CD4-positive, alpha-beta T cell treated with Interleukin-17A for 4 hours (primary cell): Measurements from ENCODE around the gene LKAAEAR1.

Source experiments
- DNase-seq: peaks from one replicate; pipeline ENCODE4 v3.0.0-alpha.2; 2020; ENCODE audit warnings: mixed read lengths

LKAAEAR1 gene

DNA sequence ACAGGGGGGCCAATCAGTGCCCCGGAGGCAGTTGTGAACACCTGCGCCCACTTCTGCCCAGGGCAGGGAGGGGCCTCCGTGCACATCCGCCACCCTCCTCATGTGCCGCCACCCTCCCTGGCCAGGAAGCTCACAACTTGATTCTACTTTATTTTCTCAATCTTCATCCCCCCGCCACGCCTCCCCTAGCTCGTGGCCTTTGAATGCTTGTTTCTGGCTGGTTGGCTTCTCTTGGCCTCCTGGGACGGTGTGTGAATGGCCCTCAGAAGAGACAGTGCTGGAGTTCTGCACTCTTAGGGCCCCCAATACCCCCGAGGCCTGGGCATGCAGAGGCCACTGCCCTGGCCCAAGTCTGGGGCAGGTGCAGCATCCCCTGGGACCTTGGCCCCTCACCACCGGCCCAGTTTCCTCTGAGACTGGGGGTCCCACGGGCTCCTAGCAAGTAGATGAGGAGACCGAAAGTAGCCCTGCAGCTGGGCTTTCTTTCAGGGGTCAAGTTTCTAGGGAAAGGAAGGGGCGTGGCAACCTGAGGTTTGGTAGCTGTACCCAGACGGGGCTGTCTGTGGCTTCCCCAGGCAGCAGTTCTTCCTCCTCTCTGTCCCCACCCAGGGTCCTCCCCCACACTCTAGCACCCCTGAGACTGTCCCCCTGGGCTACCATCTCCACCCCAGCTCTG is 6.2 kb downstream of the LKAAEAR1 start:
- DNase-seq: peak; percentile 78

- DNase-seq: no peak
Observed at GRCh38 chr20:64077541-64077875, 6.7 kb downstream of the LKAAEAR1 start.

DNA sequence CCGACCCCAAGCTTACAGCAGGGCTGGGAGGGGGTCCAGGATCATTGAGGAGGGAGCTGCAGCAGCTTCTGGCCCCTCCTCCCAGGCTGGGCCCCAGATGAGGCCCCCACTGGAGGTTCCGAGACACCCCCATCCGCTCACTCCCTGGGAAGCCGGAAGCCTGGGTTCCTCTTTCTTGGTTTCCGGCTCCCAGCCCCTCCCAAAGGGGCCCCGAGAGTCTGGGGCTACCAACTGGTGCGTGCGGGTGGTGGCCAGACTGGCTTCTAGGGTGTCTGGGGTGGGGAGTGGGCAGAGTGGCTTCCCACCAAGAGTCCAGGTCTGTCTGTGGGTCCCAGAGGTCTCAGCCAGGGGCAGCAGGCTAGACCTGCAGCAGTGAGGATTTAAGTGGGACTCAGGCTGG is 7.1 kb downstream of the LKAAEAR1 start:
- DNase-seq: peak; percentile 65

- DNase-seq: no peak
Observed at GRCh38 chr20:64076061-64076997, 7.9 kb downstream of the LKAAEAR1 start.

GRCh38 chr20:64075556-64075955 is 8.6 kb downstream of the LKAAEAR1 start:
- no peak for DNase-seq

DNA sequence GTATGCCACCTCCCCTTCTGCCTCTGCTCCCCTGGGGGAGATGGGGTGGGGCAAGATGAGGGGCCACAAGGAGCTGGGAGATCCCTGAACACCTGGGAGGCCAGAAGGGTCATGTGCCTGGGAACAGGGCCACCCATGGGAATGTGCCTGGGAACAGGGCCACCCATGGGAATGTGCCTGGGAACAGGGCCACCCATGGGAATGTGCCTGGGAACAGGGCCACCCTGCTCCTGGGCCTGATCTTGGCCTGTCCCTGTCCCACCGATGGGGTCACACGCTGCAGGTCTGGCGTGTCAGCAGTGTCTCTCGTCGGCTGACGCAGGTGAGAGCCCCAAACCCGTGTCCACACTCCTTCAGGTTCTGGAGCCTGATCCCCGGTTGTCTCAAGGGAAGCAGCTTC is 9.2 kb downstream of the LKAAEAR1 start:
- DNase-seq: no peak

DNA sequence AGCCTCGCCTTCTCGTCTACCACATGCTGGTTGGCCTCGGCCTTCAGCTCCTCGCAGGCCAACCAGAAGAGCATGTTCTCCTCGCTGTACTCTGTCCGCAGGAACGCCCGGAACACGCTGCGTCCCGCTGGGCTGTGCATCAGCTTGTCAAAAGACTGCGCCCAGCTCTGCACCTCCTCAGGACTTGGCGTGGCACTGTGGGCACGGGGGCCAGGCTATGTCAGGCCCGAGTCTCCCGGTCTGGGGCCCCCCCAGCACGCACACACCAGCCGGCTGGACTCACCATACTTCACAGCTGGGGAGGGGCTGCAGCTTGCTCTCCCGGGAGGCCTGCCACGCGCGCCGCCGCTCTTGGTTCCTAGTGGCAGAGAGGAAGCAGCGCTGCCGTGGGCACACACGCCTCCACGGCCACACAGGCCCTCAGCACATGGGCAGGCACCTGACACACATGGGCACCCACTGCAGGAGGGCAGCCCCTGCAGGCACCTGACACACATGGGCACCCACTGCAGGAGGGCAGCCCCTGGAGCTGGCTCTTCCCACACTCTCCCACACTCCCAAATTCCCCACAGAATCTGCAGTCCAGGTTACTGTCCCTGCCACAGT is 9.9 kb downstream of the LKAAEAR1 start:
- no peak for DNase-seq

DNA sequence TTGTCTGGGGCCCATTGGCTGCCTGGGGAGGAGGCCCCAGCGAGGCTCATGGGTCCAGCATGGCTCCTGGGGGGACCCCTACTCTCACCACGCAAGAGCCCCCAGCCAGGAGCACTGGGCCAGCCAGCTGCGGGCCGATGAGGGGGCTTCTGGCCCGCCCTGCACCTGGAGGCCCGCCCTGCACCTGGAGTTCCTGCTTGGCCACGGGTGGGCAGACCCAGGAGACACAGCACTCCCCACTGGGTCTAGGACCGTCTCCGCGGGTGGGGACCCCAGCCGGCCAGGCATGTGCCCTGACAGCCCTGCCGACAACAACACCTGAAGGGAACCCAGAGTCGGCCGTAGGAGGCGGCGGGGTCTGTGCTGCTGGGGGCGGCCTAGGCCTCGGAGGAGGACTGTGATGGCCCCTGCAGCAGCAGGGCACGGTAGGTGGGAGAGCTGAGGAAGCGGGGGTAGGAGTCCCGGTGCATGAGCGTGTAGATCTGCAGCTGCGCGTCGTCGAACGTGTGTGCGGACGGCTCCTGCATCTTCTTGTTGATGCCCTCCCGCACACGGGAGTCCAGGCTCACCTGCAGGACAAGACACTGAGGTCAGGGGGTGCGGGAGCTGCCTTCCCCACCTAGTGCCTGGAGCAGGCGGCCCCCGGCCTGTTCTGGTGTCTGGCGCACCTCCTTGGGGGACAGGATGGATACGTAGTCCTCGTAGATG is 10.6 kb downstream of the LKAAEAR1 start:
- no peak for DNase-seq

DNA sequence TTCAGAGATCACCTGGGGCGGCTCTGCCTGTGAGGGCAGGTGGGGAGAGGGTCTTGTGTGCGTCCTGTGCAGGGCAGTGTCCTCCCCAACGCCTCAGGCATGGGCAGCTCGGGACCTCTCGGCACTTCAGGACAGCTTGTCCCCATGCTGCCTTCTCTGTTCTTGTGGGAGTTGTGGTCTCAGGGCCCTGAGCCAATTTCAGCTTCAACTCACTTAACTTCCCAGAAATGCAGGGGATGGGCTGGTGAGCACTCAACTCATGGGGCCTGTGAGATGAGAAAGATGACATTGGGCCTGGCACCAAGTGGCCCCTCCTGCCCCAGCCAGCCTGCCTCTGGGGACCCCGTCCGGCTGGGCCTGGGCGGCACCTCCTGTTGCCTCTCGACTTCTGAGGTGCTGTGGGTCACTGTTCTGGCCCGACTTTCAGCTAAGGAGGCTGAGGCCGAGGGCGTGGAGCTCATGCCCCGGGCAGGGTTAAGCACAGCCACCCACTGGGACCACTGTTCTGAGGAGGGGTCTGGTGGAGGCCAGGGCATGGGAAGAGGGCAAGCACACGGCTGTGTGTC is 11.6 kb downstream of the LKAAEAR1 start:
- DNase-seq: no peak

- no peak for DNase-seq
Observed at GRCh38 chr20:64071341-64072332, 12.6 kb downstream of the LKAAEAR1 start.

DNA sequence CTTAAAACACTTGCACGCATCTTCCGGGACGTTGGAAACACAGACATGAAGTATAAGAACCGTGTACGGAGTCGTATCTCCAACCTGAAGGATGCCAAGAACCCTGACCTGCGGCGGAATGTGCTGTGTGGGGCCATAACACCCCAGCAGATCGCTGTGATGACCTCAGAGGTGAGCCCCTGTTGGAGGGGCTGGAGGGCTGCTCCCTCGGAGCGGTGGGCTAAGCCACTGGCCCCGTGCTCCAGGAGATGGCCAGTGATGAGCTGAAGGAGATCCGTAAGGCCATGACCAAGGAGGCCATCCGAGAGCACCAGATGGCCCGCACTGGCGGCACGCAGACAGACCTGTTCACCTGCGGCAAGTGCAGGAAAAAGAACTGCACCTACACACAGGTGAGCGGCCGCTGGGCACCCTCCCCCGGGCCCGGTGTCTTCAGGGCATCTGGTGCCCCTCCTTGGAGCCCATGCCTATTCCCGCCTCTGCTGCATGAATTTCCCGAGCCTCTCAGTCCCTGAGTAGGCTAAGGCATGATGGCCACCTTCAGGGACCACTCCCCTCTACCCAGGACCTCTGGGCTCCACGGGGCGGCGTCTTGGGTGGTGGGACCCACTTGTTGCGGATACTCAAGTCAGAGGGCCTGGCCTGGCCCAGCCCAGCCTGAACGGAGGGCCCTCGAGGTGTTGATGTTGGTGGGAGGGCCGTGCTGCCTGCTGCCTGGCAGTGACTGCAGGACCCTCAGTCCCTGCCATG is 13.8 kb downstream of the LKAAEAR1 start:
- no peak for DNase-seq

- peak; percentile 42 for DNase-seq
Observed at GRCh38 chr20:64069614-64070243, 14.5 kb downstream of the LKAAEAR1 start.

DNA sequence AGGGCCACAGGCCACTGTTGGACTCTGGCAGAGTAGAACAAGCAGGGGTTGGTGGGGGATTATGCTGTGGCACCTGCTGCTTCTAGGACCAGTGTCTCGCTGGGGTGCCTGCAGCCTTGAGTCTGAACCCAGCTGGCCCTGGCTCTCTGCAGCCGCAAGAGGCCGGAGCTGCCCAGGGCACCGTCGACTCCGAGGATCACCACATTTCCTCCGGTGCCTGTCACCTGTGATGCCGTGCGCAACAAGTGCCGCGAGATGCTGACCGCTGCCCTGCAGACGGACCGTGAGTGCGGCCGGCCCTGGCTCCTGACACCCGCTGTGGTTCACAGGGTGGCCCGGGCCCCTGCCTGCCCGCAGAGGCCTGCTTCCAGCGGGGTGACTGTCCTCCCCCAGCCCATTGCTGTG is 15.0 kb downstream of the LKAAEAR1 start:
- DNase-seq: no peak

DNA sequence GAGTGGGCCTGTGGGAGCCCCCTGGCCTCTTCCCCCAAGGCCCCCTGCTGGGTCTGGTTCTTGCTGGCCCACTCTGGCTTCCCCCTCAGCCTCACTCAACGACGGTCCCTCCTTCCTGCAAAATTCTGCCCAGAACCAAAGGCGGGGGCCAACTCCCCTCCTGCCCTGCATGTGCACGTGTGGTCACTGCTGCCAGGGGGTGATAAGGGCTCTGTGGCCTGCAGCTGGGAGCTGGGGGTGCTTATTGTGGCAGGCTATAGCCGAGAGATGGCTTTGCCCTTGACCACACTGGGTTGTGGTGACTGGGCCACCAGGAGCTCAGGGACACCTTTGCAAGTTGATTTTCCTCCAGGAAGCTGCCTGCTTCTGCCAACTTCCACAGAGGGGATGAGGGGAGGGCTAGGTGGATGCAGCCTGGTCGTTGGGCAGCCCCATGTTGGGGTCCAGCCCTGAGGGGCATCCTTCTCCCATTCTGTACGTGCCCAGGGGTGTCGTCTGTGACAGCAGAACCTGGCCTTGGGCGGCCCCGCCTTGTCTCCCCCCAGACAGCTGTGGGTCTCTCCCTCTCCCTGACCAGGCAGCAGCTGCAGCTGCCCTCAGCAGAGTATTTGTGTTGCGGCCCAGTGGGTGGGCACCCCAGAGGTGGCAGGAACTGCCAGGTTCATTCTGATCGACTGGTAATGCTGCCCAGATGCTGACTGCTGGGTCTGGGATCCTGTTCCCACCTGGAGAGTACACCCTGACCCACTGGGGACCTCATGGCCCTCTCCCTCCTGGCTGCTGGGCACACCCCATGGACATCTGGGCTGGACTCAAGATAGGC is 15.6 kb downstream of the LKAAEAR1 start:
- no peak for DNase-seq

GRCh38 chr20:64067733-64068307 is 16.4 kb downstream of the LKAAEAR1 start:
- no peak for DNase-seq

GRCh38 chr20:64067005-64067632 is 17.1 kb downstream of the LKAAEAR1 start:
- no peak for DNase-seq

GRCh38 chr20:64065974-64066343 is 18.2 kb downstream of the LKAAEAR1 start:
- peak; percentile 59 for DNase-seq
